G401 (cell line): Measurements from ENCODE around the gene STK32B. TPM values are rescaled to one million over a fixed set of nuclear protein-coding genes. Genes with fewer than 3 reads are reported as not detected.
"Not testable (repeated sequence)": the region's sequence is repeated elsewhere in the genome, so short reads cannot be mapped to it uniquely, and the experiment has no call there.

Experiments
- DNase-seq: peaks from one replicate; pipeline ENCODE4 v3.0.0-alpha.2; 2015; ENCODE audit warnings: low spot score
- in situ Hi-C: cut with HindIII; loops from 2 replicates; pipeline ENCODE4 v1.10.0; 2016; ENCODE audit warnings: low sequenced_read_pairs, mixed read lengths
- total RNA-seq: library from RNA; depleted of rRNA; stranded (reverse); fragments of >200 nt; shearing (Covaris generic); gene quantifications from 2 replicates; pipeline ENCODE4 v1.2.3, GENCODE V29; 2014

STK32B gene
- total RNA-seq, 1 experiment from 2014 or later = 1.9 TPM

DNA sequence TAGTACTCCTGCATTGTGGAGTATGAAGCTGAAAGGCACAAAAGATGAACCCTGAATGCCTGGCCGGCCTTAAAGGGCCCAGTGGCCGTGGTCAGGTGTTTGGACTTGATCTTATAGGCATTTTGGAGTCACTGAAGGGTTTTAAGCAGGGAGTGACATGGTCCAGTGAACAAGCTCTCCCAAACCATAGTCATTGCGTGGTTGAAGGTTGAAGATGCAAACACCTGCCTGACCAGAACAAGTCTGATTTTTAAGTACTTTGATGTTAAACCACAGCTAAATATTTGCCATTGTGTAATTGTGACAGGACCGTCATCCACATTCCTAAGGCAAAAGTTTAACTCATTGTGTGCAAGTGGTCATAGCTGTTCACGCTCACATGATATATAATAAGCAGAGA is 3.3 kb downstream of the STK32B start:
- no peak for DNase-seq
- in situ Hi-C loops = no loop called here

DNA sequence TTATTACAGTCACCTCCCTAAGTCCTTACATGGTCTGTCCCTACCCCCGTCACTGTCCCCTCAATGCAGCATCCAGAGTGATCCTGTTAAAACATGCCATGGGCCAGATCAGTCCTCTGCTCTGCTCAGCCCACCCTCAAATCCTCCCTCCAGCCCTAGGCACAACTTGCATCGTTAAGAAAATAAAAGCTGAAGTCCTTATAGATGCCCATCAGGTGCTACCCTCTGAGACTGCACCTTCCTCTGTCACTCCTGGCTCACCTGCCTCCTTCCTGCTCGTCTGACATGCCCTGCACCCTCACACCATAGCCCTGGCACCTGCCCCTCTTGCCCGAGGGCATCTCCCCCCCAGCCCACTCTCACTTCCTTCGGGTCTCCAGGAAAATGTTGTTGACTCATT is 4.1 kb downstream of the STK32B start:
- in situ Hi-C loops = no loop called here

GRCh38 chr4:5066101-5066500 is 14.8 kb downstream of the STK32B start:
- in situ Hi-C loops = no loop called here
- DNase-seq = no peak

More for the DNA sequence above, 4.1 kb downstream of the STK32B start:
- DNase-seq = no peak

DNA sequence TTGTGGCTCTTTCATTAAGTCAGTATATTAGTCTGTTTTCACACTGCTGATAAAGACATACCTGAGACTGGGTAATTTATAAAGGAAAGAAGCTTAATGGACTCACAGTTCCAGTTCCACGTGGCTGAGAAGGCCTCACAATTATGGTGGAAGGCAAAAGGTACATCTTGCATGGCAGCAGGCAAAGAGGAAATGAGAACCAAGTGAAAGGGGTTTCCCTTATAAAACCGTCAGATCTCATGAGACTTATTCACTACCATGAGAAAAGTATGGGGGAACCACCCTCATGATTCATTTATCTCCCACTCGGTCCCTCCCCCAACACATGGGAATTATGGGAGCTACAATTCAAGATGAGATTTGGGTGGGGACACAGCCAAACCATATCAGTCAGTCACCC is 15.7 kb downstream of the STK32B start:
- in situ Hi-C loops, DNase-seq: not testable (repeated sequence)

- DNase-seq = no peak
- in situ Hi-C loops = no loop called here
Observed at GRCh38 chr4:5067908-5068307, 16.6 kb downstream of the STK32B start.

GRCh38 chr4:5069901-5070300 is 18.6 kb downstream of the STK32B start:
- in situ Hi-C loops = no loop called here

GRCh38 chr4:5072948-5073347 is 21.7 kb downstream of the STK32B start:
- in situ Hi-C loops = no loop called here
- no peak for DNase-seq

More at GRCh38 chr4:5069901-5070300, 18.6 kb downstream of the STK32B start:
- no peak for DNase-seq

DNA sequence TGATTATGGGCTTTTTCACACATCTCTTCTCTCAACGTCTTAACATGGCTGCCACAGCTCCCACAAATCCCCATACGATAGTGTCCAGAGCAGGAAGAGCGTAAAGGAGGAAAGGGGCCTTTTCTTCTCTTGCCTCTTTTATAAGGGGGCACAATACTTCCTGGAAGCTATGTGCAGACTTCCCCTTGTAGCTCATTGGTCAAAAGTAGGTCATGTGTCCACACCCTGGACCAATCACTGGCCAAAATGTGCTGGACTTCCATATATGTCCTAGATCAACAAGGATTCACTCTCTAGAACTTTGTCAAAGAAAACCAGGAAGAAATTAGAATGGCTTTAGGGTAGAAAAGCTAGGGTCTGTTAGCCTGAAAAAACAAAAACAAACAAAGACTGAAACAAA is 26.7 kb downstream of the STK32B start:
- DNase-seq = no peak
- in situ Hi-C loops = no loop called here

DNA sequence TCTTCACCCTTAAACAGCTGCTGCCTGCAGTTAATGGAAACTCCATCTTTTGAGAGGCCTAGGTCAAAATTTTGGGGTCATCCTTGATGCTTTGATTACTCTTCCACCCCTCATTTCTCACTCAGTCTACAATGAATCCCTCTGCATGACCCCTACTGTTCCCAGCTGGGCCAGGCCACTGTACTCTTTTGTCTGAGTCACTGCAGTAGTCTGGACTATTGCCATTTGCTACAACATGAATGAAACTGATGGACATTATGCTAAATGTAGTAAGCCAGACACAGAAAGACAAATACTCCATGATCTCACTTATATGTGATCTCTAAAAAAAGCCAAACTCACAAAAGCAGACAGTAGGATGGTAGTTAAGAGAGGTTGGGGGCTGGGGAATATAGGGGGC is 28.3 kb downstream of the STK32B start:
- no peak for DNase-seq
- in situ Hi-C loops = no loop called here

DNA sequence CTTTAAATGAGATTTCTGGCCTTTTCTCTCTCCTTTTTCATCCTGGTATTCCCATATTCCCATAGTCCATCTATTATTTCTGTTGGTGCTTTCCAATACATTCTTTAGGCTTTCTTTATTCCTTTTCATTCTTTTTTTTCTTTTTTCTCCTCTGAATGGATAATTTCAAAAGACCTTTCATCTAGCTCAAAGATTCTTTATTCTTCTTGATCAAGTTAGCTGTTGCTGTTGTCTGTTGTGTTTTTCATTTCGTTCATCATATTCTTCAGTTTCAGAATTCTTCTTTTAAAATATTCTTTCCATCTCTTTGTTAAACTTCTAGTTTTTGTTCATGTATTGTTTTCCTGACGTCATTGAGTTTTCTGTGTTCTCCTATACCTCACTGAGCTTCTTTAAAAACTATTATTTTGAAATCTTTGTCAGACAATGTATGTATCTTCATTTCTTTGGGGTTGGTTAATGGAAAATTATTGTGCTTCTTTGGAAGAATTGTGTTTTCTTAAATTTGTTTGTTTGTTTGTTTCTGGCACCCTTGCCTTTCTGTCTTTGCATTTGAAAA is 30.2 kb downstream of the STK32B start:
- in situ Hi-C loops = no loop called here
- no peak for DNase-seq

DNA sequence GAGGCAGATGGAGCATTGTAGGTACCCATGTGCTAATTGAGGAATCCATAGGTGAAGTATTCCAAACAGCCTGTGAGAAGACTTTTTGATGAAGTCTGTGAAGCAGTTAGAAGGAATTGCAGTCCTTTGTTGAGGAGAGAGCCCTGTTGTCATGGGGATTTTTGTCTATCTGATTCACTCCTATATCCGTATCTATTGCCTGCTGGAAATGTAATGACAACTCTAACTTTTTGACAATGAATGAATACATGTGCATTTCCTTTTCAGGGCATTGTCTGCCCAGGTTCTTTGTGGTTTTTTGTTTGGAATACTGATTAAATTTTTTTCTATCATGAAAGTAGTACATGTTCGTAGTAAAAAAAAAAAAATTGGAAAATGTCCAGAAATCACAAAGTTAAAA is 31.1 kb downstream of the STK32B start:
- no peak for DNase-seq
- in situ Hi-C loops = no loop called here

DNA sequence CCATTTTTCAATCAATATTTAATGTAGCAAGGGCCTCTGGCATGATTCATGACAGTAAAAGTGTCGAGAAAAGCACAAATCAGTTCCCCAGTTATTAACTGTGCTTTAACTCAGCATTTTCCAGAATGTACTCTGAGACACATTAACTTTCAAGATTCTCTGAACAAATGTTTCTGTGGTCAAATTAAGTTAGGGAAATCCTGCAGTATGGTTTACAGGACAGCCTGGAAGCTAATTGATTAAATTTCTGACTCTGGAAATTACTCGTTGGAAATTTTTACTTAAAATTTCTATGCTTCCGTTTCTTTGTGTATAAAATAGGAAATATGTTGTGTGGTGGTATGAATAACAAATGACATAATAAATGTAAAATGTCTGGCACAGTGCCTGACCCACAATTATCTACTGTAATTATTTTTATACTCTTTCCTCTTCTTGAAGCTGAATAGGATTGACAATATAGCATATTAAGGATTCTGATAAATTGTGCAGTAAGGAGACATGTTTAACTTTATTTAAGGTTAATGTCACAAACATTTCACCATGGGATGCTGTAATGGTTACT is 33.7 kb downstream of the STK32B start:
- in situ Hi-C loops = no loop called here
- no peak for DNase-seq

DNA sequence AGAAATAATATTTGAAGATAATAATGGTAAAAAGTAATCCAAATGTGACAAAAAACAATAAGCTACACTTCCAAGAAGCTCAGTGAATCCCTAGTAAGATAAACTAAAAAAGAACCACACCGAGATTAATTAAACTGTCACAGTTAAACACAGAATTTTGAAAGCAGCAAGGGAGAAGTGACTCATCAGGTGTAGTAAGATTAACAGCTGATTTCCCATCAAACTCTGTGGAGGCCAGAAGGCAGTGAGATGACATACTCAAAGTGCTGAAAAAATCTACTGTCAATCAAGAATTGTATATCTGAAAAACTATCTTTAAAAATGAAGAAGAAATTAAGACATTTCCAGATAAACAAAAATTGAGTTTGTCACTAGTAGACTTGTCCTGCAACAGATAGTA is 35.3 kb downstream of the STK32B start:
- DNase-seq = no peak
- in situ Hi-C loops = no loop called here

DNA sequence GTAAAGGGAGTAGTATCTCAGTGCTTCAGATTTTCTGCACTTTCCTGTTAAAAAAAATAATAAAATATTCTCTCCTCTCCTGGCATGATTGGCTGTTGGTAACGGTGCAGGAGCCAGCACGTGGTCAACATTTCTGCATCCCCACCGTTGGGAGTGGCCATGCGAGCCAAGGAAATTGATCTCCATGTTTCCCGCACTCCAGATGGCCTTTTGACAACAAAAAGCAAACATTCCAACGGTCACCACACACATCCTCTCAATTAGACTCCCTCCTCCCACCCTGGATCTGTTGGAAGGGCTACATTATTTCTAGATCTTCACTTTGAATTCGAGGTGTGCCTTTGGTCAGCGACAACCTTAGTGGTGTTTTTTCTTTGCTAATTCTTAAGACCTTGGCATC is 45.0 kb downstream of the STK32B start:
- in situ Hi-C loops = no loop called here
- DNase-seq = no peak

DNA sequence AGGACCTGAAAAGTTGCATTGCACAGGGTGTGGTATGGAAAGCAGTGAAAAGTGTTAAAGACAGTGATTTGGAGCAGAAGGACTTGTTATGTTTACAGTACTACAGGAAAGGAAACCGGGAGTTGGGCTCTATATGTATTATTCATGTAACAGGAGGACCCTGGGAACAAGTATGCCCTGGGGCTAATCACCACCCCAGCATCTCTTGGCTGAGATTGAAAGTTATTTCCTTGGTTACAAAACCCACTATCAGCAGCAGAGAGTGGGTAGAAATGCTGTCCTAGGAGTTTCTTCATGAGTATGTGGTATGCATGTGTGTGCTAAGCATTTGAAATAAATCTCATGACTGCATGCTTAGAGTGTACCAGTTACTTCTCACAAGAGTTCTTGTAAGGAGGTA is 46.9 kb downstream of the STK32B start:
- in situ Hi-C loops = no loop called here

GRCh38 chr4:5100336-5100735 is 49.1 kb downstream of the STK32B start:
- DNase-seq = no peak
- in situ Hi-C loops = no loop called here

More for the DNA sequence above, 46.9 kb downstream of the STK32B start:
- no peak for DNase-seq

- no peak for DNase-seq
- in situ Hi-C loops = no loop called here
Observed at GRCh38 chr4:5100986-5101385, 49.7 kb downstream of the STK32B start.

DNA sequence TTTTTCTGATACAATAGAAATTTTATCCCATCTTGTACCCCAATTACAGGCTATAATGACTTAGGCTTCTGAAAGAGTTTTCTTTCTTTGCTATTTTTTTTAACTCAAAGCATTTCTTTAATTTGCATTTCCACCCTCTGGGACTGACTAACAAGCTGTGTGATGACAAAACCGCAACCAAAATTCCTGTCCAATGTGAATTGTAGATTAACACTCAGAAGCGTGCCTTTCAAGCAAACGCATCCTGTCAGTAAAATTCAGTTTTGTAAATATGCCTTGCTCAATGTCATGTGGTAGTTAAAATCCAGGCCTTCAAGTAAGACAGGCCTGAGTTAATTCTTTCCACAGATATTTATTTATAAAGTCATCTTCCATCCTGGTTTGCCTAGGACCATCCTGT is 50.3 kb downstream of the STK32B start:
- DNase-seq = no peak
- in situ Hi-C loops = no loop called here

- DNase-seq = no peak
- in situ Hi-C loops = no loop called here
Observed at GRCh38 chr4:5110901-5111300, 59.6 kb downstream of the STK32B start.

GRCh38 chr4:5112333-5113095 is 61.2 kb downstream of the STK32B start:
- in situ Hi-C loops = no loop called here
- no peak for DNase-seq

DNA sequence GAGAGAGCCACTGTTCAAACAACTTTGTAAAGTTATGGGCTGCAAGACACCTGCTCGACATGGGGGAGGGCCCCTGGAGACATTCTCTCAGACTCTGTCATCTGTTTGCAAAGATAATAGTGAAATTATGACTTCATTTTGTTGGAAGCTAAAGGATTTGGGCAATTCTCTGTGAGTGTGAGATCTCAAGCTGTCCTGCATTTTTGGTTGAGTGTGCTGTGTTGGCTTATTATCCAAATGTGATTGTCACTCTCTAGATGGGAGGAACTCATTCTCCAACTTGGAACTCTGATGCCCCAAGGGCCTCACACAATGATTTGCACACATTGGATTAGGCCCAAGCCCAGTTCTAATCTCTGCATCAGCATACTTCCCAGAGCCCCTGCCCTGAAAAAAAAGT is 63.7 kb downstream of the STK32B start:
- in situ Hi-C loops = no loop called here
- no peak for DNase-seq
